ENCODE data around the gene GDPD4. TPM values are rescaled to one million over a fixed set of nuclear protein-coding genes. Genes with fewer than 3 reads are reported as not detected.

Gene GDPD4
- total RNA-seq, 4 donors from 2014 or later = not detected

DNA sequence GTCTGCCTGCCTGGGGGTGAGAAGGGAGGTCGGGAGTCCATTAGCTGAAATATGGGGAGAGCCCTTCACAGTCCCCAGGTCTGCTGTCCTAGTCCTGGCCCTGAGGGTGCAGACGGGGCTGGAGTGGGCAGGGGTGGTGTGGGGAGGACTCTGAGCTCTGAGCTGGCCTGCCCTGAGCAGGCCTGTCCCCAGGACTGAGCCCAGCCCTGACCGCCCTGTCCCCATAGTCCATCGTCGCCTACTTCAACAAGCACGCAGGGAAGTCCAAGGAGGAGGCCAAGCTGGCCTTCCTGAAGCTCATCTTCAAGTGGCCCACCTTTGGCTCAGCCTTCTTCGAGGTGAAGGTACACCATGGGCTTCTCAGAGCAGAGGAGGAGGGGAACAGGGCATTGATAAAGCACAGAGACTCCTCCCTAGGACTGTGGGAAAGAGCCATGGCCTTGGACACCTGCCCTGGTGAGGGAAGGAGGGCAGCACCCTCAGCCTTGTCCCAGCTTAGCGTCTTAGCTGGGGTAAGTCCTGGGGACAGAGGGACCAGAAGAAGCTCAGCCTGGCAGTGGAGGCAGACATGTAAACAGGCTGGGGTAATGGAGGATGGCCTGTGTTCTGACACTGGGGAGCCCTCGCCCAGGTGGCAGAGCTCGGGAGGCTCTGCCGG lies 89.8 kb downstream of the GDPD4 start:
- DNase-seq = no peak
- no peaks in the 10 kb centered on the region for H3K4me1 ChIP-seq
- H3K27me3 ChIP-seq = no peaks in the 10 kb centered on the region
- intact Hi-C loops (cut with DNase I) = no loop called here
- no peak for TF ChIP-seq POLR2A (IDR thresholded peaks at IDR 0.05)
- TF ChIP-seq, protein P1, sequence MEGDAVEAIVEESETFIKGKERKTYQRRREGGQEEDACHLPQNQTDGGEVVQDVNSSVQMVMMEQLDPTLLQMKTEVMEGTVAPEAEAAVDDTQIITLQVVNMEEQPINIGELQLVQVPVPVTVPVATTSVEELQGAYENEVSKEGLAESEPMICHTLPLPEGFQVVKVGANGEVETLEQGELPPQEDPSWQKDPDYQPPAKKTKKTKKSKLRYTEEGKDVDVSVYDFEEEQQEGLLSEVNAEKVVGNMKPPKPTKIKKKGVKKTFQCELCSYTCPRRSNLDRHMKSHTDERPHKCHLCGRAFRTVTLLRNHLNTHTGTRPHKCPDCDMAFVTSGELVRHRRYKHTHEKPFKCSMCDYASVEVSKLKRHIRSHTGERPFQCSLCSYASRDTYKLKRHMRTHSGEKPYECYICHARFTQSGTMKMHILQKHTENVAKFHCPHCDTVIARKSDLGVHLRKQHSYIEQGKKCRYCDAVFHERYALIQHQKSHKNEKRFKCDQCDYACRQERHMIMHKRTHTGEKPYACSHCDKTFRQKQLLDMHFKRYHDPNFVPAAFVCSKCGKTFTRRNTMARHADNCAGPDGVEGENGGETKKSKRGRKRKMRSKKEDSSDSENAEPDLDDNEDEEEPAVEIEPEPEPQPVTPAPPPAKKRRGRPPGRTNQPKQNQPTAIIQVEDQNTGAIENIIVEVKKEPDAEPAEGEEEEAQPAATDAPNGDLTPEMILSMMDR (IDR thresholded peaks at IDR 0.05) = no peak
- no peaks in the 10 kb centered on the region for H3K36me3 ChIP-seq
- no peak overlapping the region for H3K27ac ChIP-seq
- 91 to 100% methylated on average over 2 to 5 of the region's 11 CpGs for WGBS, 2 donors
- H3K4me3 ChIP-seq = no peak overlapping the region
- H3K9me3 ChIP-seq = no peaks in the 10 kb centered on the region

DNA sequence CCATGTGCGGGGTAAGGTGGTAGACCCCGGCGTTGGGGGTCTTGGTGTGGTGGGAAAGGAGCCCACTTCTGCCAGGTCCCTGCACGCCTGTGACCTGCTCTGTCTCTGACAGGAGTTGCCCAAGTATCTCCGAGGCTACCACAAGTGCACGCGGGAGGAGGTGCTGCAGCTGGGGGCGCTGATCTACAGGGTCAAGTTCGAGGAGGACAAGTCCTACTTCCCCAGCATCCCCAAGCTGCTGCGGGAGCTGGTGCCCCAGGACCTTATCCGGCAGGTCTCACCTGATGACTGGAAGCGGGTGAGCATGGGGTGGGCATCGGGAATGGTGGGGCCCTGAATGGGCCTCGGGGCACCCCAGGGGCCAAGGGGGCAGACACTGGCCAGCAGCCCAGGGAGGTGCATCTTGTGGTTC lies 90.4 kb downstream of the GDPD4 start:
- WGBS, 2 donors = 87 to 92% methylated on average over 8 to 9 of the region's 14 CpGs

DNA sequence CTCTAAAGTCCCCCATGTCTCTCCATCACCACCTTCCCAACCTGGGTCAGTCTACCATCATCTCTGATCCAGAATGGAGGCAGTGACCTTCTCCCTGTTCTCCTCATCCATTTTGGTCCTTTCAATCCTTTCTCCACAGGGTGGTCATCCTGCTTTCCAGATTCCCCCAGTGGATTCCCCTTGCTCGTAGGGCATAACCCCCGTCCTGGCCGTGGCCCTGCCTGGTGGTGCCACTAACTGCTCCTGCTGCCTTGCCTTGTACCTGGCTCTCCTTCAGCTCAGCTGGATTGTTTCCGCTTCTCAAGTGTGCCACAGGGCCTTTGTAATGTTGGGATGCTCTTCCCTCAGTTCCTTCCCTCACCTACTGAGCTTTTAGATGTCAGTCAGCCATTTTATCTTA lies 91.8 kb downstream of the GDPD4 start:
- Histone ChIP-seq H3K4me3 (no peak overlapping the region), H3K27me3 (no peaks in the 10 kb centered on the region), H3K36me3 (no peaks in the 10 kb centered on the region), H3K9me3 (no peaks in the 10 kb centered on the region), H3K4me1 (no peaks in the 10 kb centered on the region), H3K27ac (no peak overlapping the region)
- TF ChIP-seq, protein P1 (IDR thresholded peaks at IDR 0.05) = no peak
- no peak for TF ChIP-seq POLR2A (IDR thresholded peaks at IDR 0.05)
- WGBS, 2 donors = 64 to 80% methylated on average over 4 of the region's 4 CpGs
- intact Hi-C loops (cut with DNase I) = no loop called here
- no peak for DNase-seq

More for the DNA sequence above, 90.4 kb downstream of the GDPD4 start:
- DNase-seq = no peak
- Histone ChIP-seq H3K36me3 (no peaks in the 10 kb centered on the region), H3K9me3 (no peaks in the 10 kb centered on the region), H3K4me1 (no peaks in the 10 kb centered on the region), H3K4me3 (no peak overlapping the region), H3K27ac (no peak overlapping the region), H3K27me3 (no peaks in the 10 kb centered on the region)
- TF ChIP-seq, protein P1 (IDR thresholded peaks at IDR 0.05) = no peak
- TF ChIP-seq POLR2A (IDR thresholded peaks at IDR 0.05) = no peak
- intact Hi-C loops (cut with DNase I) = no loop called here

DNA sequence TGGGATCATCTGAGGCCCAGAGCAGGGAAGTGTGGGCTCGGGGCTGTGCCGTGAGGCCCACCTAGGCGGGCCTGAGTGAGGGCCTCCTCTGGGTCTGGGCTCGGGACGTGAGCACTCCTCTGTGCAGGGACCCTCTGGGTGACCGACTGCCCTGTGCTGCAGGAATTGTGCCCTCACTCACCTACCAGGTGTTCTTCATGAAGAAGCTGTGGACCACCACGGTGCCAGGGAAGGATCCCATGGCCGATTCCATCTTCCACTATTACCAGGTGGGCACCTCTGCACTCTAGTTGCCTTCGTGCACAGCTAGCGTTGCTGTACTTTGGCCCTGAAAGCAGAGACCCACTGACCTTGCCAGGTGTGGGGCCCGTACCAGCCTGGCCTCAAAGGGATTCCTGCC lies 93.0 kb downstream of the GDPD4 start:
- TF ChIP-seq, protein P1 (IDR thresholded peaks at IDR 0.05) = no peak
- no peak for TF ChIP-seq POLR2A (IDR thresholded peaks at IDR 0.05)
- DNase-seq = no peak
- Histone ChIP-seq H3K4me1 (no peaks in the 10 kb centered on the region), H3K27ac (no peak overlapping the region), H3K36me3 (no peaks in the 10 kb centered on the region), H3K4me3 (no peak overlapping the region), H3K27me3 (no peaks in the 10 kb centered on the region), H3K9me3 (no peaks in the 10 kb centered on the region)
- intact Hi-C loops (cut with DNase I) = no loop called here
- 50 to 84% methylated on average over 4 to 9 of the region's 11 CpGs for WGBS, 2 donors

DNA sequence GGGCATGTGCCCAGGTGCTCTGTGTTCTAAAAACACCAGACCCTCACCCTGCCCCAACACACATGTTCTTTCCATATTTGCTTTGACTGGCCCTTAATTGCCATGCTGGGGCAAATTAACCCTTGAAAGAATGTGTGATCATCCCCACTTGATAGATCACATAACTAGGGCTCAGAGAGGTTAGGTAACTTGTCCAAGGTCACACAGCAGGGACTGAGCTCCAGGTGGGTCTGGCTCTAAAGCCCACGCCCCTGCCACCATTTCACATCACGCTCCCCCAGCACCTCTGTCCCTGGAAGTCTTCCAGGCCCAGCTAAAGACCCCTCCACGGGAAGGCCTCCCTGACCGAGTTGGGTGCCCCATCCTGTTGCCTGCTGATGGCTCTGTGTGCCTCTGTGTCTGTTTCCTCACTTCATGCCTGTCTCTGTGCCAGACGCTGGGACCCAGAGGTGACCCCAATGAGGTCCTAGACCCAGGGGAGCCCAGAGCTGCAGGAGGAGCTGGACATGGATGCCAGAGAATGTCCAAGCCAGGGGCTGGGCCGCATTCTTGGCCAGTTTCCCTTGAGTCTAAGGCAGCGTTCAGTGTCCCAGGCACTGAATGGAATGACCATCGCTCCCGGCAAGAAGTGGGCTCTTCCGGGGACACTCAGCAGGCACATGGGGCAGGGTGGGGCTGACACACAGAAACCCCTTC lies 93.7 kb downstream of the GDPD4 start:
- WGBS, 2 donors = 62% methylated on average over 6 of the region's 10 CpGs; no CpG with 5 or more reads in 1 of the 2 donors
- intact Hi-C loops (cut with DNase I) = no loop called here
- no peak for DNase-seq

More for the DNA sequence above, 93.7 kb downstream of the GDPD4 start:
- Histone ChIP-seq H3K4me3 (no peak overlapping the region), H3K9me3 (no peaks in the 10 kb centered on the region), H3K4me1 (no peaks in the 10 kb centered on the region), H3K27me3 (no peaks in the 10 kb centered on the region), H3K27ac (no peak overlapping the region), H3K36me3 (no peaks in the 10 kb centered on the region)
- no peak for TF ChIP-seq POLR2A (IDR thresholded peaks at IDR 0.05)

Data from esophagus squamous epithelium (tissue), 5 donors.